ENCODE data around the gene CACNA1E.
"Not testable (repeated sequence)": the region's sequence is repeated elsewhere in the genome, so short reads cannot be mapped to it uniquely, and the experiment has no call there.

Gene CACNA1E

DNA sequence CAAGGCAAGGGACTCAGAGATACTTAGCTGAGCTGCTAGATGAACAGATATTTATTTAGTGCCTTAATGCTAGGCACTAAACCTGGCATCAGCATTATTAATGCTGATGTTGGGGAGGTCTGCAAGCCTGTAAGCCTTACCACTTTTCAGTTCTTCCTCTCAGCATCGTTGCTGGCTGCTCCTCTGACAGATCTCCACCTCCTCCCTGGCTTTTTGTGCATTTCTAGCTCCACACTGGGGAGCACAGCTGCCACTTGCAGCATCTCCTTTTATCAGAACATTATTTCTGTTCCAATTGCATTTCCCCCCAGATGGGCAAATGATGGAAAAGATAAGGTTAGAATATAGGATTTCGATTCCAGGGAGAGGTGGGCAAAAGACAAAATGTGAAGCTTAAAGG is 34.8 kb downstream of the CACNA1E start:
- DNase-seq = no peak

DNA sequence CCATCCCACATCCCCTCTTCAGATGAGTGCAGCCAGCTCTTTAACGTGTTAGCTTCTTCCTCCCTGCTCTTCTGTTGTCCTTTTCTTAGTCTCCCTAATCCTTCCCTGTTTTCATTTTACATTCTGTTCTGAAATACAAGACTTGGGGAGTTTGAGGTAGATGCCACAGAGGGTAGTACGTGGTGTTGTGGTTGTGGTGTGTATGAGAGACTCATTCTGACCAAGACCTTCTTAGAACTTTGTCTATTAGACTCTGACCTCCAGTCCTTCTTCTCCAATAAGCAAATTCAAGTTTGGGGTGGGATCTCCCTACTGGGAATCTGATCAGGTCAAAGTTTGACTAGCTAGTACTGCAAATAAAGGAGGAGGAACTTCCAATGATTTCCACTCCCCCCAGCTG is 39.5 kb downstream of the CACNA1E start:
- DNase-seq = no peak

DNA sequence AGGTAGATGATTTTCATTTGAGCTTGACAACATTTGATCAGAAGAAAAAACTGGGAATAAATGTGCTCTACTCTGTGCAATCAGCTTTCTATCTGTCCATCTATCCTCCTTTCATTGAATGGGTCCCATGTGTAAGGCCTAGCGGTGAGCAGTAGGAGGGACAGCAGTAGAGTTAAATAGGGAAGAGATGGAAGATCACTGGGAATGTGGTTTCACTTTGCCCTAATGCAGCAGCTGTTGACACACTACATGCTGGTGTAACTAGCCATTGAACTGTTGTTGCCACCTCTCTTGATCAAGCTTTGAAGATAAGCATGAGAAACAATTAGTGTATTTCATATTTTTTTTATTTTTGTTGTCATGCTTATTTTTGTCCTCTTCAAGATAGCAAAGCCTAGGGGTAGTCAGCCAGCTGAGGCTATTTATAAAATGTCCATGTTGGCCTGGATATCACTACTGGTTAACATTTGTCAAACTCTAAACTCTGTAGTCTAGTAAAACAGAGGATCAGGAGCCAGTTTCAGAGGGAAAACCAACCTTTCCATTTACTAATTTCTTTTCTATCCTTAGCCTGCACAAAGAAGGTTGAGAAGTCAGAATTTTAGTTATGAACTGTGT is 41.9 kb downstream of the CACNA1E start:
- no peak for DNase-seq

DNA sequence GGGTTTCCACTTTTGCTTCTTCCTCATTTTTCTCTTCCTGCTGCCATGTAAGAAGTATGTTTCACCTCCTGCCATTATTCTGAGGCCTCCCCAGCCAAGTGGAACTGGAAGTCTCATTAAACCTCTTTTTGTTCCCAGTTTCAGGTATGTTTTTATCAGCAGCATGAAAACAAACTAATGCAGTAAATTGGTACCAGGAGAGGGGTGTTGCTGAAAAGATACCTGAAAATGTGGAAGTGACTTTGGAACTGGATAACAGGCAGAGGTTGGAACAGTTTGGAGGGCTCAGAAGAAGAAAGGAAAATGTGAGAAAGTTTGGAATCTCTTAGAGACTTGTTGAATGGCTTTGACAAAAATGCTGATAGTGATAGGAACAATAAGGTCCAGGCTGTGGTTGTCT is 44.9 kb downstream of the CACNA1E start:
- DNase-seq = not testable (repeated sequence)

DNA sequence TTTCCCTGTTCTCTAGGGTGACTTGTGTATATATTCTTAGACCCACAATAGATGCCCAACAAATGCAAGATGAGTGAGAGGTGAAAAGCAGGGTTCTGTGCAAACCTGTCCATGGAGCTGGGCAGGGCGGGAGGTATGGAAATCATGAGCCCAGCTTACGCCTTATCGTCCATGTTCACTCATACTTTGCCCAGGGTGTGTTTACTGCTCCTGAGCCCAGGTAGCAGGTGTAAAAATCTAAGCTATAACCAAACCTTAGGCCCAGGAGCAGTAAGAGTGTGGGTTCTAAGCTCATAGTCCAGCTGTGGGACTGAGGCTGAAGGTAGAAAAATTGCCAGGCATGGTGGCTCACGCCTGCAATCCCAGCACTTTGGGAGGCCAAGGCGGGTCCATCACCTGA is 48.1 kb downstream of the CACNA1E start:
- DNase-seq = no peak

DNA sequence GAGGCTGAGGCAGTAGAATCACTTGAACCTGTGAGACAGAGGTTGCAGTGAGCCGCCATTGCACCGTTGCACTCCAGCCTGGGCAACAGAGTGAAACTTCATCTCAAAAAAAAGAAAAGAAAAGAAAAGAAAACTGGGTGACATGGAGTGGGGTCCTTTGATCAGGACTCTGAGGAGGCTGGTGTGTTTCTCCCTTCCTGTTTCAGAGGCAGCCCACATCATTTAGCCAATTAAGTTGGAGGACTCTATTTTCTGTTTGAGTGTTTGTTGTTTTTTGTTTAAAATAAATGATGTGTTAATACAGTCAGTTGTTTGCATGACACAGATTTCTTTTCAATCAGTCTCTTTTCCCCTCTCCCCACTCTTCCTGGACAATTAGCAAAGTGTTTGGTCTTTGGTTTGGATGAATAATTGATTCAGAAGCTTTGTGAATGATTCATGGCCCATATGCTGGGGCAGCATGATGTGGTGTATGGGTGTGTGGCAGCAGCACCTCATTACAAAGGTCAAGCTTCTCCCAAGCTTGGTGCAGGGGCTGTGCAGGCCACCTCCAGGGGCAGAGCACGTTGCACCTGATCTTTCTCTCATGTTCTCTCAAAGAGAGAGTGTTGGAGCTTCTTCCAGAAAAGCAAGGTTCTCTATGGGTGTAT is 48.8 kb downstream of the CACNA1E start:
- DNase-seq = no peak

DNA sequence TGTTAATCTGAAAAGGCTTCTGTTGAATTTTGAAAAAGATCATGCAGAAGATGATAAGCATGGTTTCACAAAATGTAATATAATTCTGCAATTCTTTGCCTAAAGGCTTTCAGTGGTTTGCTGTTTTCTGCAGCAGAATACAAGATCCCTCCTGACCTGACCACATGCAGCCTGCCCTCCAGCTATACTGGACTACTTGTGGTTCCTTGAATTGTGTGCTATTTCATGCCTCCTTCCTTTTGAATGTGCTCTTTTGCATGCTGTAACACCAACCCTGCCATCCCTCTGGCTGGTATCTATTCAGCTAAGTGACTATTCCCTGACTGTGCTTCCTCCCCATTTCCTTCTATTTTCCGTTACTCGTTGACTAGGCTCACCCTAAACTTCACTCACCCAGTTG is 55.5 kb downstream of the CACNA1E start:
- no peak for DNase-seq

DNA sequence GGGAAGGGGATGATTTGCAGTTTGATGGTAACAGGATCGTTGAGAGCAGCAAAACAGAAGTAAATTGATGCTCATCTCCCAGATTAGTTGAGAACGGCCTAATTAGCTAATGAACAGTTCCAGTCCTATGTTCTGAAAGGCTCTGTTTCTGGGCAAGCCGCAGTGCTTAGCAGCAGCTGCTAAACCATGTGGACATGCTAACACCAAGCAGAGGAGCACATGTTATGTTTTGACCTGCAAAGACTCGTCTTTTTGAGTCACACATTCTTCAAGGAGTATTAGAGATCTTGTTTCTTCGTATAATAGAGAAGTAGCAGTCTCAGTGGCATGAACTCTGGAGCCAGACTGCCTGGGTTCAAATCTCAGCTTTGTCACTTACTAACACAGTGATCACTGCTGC is 58.1 kb downstream of the CACNA1E start:
- DNase-seq = no peak

DNA sequence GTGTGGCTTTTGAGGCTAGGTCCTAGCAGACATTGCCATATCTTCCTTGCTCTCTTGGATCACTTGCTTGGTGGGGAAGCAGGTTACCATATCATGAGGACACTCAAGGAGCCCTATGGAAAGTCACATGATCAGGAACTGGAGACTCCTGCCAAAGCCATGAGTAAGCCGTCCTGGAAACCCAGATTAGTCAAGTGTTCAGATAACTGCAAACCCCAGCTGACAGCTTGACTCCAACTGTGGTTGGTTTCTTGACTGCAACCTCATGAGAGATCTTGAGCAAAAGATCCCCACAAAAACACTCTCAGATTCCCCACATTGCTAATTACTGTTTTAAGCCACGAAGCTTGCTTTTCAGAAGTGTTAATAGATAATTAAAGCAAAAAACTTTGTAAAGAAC is 58.6 kb downstream of the CACNA1E start:
- DNase-seq = no peak

DNA sequence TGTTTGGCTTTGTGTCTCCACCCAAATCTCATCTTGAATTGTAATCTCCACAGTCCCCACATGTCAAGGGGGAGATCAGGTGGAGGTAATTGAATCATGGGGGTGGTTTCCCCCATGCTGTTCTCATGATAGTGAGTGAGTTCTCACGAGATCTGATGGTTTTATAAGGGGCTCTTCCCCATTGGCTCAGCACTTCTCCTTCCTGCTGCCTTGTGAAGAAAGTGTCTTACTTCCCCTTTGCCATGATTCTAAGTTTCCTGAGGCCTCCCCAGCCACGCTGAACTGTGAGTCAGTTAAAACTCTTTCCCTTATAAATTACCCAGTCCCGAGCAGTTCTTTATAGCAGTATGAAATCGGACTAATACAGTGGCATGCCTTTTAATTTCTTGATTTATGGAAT is 59.1 kb downstream of the CACNA1E start:
- DNase-seq = not testable (repeated sequence)

DNA sequence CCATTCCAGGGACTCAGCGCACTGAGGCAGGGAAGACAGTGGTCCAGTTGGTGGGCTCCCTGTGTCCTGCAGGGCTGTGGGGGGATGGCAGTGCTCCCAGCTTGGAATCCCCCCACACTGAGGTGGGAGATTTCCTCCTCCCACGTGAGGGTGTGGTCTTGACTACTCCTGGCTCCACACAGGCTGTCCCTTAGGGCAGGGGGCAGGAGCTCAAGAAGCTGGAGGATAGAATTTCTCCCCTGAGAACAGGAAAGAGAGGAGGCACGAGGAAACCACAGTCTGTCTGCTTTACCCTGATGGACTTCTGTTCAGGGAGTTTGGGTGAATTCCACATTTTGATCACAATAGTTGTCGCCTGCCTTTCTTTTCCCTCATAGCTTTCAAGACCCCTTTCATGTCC is 62.1 kb downstream of the CACNA1E start:
- no peak for DNase-seq

DNA sequence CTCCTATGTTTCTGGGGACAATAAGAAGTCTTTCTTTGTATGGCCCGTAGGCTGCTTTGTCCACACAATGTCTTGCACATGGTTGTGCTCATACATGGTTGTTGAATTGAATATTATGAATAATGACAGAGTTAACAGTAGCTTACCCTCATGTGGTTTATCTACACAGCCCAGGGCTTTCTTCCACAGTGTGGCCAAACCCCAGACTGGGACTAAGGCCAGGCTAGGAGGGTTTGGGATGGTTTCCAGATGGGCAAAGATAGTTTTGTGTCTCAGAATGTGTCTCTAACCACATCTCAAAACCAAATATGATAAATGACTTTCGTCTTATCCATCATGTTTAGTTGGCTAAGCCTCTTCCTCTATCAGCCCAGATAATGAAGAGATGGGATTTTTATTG is 65.2 kb downstream of the CACNA1E start:
- no peak for DNase-seq

DNA sequence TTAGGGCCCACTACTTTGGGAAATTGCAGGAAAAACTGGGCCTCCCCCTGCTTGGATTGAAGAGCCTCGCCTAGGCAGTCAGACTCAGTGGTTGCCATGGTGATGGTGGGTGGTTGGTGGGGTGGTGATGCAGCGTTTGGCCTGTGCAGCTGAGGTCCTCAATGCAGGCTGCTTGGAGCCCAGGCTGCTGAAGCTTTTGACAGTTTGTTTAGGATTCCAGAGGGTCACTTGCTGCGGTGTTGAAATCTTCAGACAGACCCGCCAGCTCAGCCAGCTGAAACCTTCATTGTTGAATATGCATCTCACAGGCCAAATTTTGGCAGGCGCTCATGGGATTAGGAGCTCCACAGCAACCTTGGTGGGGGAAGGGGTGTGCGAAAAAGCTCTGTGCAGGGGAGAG is 67.9 kb downstream of the CACNA1E start:
- no peak for DNase-seq

DNA sequence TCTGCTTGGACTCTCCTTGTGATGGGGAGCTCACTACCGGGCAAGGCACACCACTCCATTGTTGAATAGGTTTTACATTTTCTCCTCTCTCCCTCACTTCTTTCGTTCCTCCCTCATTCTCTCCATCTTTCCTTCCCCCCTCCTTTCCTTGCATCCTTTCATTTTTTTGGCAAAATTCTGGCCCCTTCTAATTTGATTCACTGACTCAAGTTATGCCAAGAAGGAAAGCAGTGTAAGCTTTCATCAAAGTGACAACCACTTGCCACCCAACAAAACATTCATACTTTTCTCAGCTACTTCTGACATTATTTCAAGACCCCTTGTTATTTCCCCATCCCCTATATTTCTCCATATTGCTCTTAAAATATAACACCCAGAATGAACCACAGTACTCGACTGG is 68.4 kb downstream of the CACNA1E start:
- no peak for DNase-seq

DNA sequence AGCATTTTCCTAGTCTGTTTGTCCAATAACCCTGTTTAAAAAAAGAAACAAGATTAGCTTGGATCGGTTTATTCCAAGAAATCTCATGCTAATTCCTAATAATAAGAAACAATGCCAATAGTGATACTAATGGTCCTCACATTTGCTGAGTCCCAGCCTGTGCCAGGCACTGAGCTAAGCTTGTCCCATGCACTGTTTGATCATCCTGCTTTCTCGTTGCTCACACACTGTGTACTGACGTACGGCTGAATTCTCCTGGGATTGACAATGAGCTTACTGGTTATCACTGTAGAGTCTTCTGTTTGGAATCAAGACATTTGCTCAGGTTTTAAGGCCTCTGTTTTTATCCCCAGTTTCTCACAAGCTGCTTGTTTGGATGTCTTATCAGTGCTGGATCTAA is 71.1 kb downstream of the CACNA1E start:
- DNase-seq = no peak

DNA sequence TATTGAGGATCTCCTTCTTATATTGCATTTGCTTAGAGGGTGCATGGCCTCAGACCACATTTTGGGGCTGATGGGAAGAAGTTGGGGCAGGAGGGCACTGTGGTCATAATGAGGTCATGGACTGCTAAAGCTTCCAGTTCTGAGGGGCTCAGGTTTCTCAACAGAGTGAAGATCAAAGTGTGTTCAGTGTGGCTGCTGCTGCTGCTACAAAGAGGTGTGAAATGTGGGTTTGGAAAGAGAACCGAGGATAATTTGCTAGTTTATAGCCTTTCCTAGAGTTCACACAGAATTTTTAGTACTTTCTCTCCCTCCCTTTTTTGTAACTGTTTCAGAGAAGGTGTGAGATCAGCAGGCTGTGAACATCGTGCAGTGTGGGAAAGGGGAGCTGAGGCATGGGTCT is 73.3 kb downstream of the CACNA1E start:
- no peak for DNase-seq

DNA sequence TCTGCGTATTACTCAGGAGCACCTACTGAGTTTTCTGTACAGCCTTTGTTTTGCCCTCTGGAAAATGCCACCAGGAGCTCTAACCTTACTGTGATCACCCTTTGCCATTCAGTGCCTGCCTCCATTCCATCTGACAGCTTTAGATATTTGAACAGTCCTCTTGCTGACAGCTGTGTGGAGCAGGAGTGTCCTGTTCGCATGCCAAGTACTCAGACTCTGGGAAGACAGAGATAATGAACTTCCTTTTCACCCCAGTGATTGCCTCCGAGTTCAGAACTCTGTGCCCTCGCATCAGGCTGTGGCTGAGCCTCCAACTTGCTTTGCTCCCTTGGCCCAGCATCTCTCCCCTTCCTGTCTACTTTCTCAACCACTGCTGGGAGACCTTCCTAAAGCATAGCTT is 74.0 kb downstream of the CACNA1E start:
- no peak for DNase-seq

DNA sequence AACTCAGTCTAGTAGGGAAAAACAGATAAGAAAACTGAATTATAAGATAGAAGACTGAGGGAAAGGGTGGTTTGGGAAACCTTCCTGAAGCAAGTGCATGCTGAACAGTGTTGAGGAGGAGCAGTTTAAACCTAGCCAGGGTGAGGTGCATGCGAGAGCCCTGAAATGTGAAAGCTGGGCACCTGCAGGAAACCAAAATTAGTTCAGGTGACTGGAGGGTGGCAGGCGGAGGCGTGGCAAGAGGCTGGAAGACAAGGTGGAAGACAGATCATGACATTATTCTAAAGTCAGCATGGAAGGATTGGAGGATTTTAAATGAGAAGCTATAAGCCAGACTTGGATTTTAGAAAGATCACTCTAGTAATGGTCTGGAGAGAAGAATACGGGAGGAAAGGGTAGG is 75.1 kb downstream of the CACNA1E start:
- no peak for DNase-seq

DNA sequence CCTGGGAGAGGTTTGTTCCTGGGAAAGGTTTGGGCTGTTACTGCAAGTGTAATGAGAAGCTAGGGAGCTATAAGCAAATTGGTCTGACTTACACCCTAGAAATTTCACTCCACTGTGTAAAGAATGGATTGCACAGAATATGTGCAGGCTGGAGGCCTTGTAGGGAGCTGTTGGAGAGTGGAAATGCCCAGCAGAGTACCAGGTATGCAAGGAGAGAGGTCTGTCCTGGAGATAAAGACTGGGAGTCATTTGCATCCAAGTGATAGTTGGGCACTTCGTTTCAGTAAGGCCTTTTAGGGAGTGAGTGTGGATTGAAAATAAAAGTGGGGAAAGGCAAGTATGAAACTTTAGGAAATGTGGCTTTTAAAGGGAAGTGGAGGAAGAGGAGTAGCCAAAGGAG is 75.8 kb downstream of the CACNA1E start:
- DNase-seq = no peak

DNA sequence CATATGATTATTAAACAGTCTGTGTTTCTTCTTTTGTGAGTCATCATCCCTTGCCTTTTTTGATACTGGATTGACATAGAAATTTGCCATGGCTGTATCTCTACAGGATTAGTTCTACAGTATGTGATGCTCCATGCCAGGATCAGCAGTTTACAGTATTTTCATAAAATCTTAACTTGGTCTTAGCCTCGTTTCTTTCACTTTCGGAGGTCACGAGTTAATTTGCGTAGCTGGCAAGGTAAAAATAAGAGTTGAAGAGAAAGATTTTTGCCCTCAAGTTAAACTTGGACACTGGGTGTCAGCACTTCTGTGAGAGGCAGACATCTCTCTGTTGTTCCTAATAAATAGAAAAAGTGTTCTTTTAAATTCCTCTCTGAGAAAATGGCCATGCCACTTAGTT is 79.1 kb downstream of the CACNA1E start:
- no peak for DNase-seq

DNA sequence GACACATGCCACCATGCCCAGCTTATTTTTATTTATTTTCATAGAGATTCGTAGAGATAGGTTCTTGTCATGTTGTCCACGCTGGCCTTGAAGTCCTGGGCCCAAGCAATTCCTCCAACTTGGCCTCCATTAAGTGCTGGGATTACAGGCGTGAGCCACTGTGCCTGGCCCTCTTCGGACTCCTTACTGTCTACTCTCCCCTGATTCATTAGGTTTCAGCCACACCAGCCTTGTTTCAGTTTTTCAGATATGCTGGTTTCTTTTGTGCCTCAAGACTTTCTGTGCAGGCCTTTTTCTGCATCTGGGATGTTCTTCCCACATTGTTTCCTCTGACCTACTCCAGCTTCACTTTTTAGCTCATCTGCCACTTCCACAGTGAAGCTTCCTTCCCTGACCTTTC is 85.4 kb downstream of the CACNA1E start:
- no peak for DNase-seq

DNA sequence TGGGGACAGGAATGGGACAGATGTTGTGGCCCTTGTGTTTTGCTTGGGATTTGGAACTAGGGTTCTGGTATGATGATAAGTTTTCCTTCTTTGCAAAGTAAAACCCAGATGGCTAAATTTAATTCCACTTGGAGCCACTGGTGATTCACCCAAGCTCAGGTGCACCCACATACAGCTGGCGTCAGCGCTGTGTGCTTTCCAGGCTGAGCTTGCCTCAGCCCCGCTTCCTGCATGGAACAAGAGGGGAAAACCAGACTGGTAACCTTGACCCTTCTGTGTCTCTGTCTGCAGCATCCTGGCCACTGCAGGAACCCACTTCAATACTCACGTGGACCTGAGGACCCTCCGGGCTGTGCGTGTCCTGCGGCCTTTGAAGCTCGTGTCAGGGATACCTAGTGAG is 94.2 kb downstream of the CACNA1E start:
- no peak for DNase-seq

DNA sequence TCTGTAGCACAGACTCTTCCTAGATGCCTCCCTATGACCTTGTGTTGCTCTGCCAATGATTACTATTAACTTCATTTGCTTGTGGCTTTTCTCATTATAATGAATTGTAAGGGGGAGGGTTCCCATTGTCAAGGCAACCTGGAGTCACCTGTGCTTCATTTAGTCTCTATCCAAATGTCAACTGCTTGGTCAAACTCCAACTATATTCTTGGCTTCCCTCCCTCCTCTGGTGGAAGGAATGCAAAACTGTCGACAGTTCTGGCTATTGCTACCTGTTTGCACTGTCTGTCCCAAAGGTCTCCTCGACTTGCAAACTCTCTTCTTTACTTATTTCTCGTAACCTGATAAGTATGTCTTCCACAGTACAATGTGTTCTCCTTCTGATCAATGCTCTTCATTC is 100.3 kb downstream of the CACNA1E start:
- no peak for DNase-seq

DNA sequence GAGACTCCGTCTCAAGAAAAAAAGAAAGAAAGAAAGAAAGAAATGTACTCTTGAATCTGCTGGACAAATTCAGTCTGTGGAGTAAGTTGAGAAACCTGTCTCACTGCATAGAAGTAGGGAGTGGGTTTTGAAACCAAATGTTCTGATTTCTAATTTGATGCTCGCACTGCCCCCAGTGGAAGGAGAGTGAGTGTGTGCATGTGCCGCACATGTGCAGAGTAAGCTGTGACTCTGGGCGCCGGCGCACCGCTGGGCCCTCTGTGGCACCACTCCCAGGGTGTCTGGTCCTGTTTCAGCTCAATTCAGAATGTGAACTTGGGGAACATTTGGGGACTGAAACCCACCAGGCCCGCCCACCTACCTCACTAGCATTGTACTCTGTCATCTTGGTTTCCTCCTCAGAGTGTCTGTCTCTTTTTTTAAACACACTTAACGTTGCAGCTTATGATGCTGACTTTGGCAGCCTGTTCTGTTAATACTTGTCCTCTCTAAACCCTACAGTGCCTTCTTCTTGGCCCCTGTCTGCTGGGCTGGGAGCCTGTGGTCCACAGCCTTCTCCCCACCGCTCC is 104.6 kb downstream of the CACNA1E start:
- no peak for DNase-seq

DNA sequence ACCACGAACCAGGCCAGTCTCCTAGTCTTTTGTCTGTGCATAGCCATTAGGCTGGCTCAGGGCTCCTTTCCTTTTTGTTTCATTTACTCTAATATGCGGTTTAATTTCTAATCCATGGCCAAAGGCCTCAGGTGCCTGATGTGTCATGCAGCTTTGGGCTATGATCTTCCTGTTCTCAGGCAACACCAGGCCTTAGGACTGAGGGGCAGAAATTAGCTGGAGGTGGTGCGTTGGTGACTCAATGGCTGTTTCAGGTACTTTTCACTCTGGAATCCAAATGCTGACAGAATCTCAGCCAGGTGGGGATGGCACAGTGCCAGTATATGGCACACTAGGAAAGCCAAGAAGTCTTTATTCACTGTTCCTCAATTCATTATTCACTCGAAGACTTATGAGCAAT is 105.3 kb downstream of the CACNA1E start:
- DNase-seq = no peak

Data from DMS153 (cell line).